Panc1 (cell line): ENCODE data around the gene BPGM. TPM values are rescaled to one million over a fixed set of nuclear protein-coding genes. Genes with fewer than 3 reads are reported as not detected.

Experiments used
- ATAC-seq: fragments of 200-7000 bp; cut with Tn5 transposase; 2 replicates; pipeline ENCODE4 v1.9.1; 2020; ENCODE audit warnings: mild to moderate bottlenecking, moderate library complexity
- BruUV-seq: library from RNA; stranded (reverse); fragments of 400-500 nt; replicated peaks from 2 replicates; lab custom pipeline; 2021; lab: Mats Ljungman, UMichigan
- CTCF ChIA-PET: fragments of 300-600 bp; sonication (Branson Sonifier 250); formaldehyde crosslinking; loops from one replicate; lab custom pipeline; 2022; ENCODE audit warnings: antibody characterized with exemption; lab: Charles Lee
- POLR2A ChIA-PET: fragments of 300-600 bp; sonication (Branson Sonifier 250); formaldehyde crosslinking; loops from one replicate; lab custom pipeline; 2022; ENCODE audit warnings: antibody characterized with exemption; lab: Charles Lee
- DNase-seq: peaks from one replicate; pipeline ENCODE4 v3.0.0-alpha.2; 2010; ENCODE audit warnings: low read depth, low spot score
- H3K27ac ChIP-seq: 2 replicates; pipeline ENCODE4 v1.5.1; 2011; ENCODE audit warnings: mild to moderate bottlenecking, low read length, inconsistent platforms
- H3K27me3 ChIP-seq: fragments of 200-500 bp; sonication (Bioruptor generic); 2 replicates; pipeline ENCODE4 v1.6.0; 2014; ENCODE audit warnings: low read length, inconsistent platforms; ENCODE audit not compliant: control insufficient read depth, insufficient read depth
- H3K36me3 ChIP-seq: fragments of 200-500 bp; sonication (Bioruptor generic); 2 replicates; pipeline ENCODE4 v1.5.1; 2014; ENCODE audit warnings: inconsistent platforms, mild to moderate bottlenecking, low read length, moderate library complexity; ENCODE audit not compliant: control insufficient read depth, insufficient read depth
- H3K4me1 ChIP-seq: 2 replicates; pipeline ENCODE4 v1.5.1; 2011; ENCODE audit warnings: inconsistent platforms, mild to moderate bottlenecking, low read length, moderate library complexity; ENCODE audit not compliant: control insufficient read depth, insufficient read depth
- H3K4me3 ChIP-seq, 2 experiments: 2 replicates each; pipeline ENCODE4 v1.5.1; 2011 to 2012; ENCODE audit warnings: low read depth in 2 of 2, low read length in 2 of 2, mild to moderate bottlenecking in 2 of 2, inconsistent platforms in 1 of 2, moderate library complexity in 1 of 2
- H3K9me3 ChIP-seq: fragments of 200-500 bp; sonication (Bioruptor generic); 2 replicates; pipeline ENCODE4 v1.5.1; 2014; ENCODE audit warnings: low read depth, mild to moderate bottlenecking, inconsistent platforms, low read length, moderate library complexity; ENCODE audit not compliant: control insufficient read depth, insufficient read depth
- CTCF ChIP-seq: fragments of 450-650 bp; IDR thresholded peaks from 2 replicates; pipeline ENCODE4 v1.5.1; 2017; ENCODE audit warnings: mild to moderate bottlenecking
- POLR2AphosphoS5 ChIP-seq: IDR thresholded peaks from 2 replicates; pipeline ENCODE4 v1.6.1; 2012; ENCODE audit warnings: mild to moderate bottlenecking, low read depth, low read length, moderate library complexity
- REST ChIP-seq, 2 experiments: IDR thresholded peaks; 2 replicates each; pipeline ENCODE4 v1.6.1; 2011 to 2012; ENCODE audit warnings: low read depth in 2 of 2, control low read depth in 1 of 2, low read length in 1 of 2, mild to moderate bottlenecking in 1 of 2, moderate library complexity in 1 of 2; ENCODE audit not compliant: insufficient read depth in 1 of 2
- SIN3A ChIP-seq: IDR thresholded peaks from 2 replicates; pipeline ENCODE4 v1.6.1; 2012; ENCODE audit warnings: low read depth, mild to moderate bottlenecking, low read length, moderate library complexity, borderline replicate concordance; ENCODE audit not compliant: insufficient read depth
- TCF7L2 ChIP-seq: IDR thresholded peaks from 2 replicates; pipeline ENCODE4 v1.6.1; 2011; ENCODE audit warnings: mild to moderate bottlenecking, low read depth, low read length, inconsistent platforms
- in situ Hi-C: cut with HindIII; loops from 2 replicates; pipeline ENCODE4 v1.10.0; 2016; ENCODE audit warnings: low sequenced_read_pairs, low pct_unique_long_range_greater_than_20kb
- intact Hi-C: fragments of 100-400 bp; cut with micrococcal nuclease; formaldehyde crosslinking; loops from one replicate; pipeline ENCODE4 v1.10.0; 2022; ENCODE audit not compliant: unreplicated experiment
- total RNA-seq: library from RNA; stranded (reverse); gene quantifications from one replicate; pipeline ENCODE4 v1.2.1, GENCODE V29; 2021; ENCODE audit not compliant: unreplicated experiment

The BPGM gene
- total RNA-seq, 1 experiment from 2014 or later = 10.7 TPM

- Histone ChIP-seq H3K9me3 (no peaks in the 10 kb centered on the region), H3K4me3 (no peak overlapping the region), H3K27ac (no peak overlapping the region), H3K27me3 (no peaks in the 10 kb centered on the region), H3K4me1 (no peaks in the 10 kb centered on the region), H3K36me3 (no peaks in the 10 kb centered on the region)
- intact Hi-C loops (no loop called here), in situ Hi-C loops (no loop called here)
- DNase-seq (no peak), ATAC-seq (no peak)
- POLR2A ChIA-PET = no interaction called here
- BruUV-seq = no TSS peak
- CTCF ChIA-PET = no interaction called here
- no peak for TF ChIP-seq REST (IDR thresholded peaks at IDR 0.05; ENCODE audit: insufficient read depth in 1 of 2, low read depth in 2 of 2, low read length in 1 of 2)
- TF ChIP-seq CTCF = no peak
- TF ChIP-seq SIN3A = no peak
- no peak for TF ChIP-seq POLR2AphosphoS5
- TF ChIP-seq TCF7L2 = no peak
These were observed 68.0 kb downstream of the BPGM start for GRCh38 chr7:134714470-134715205.

GRCh38 chr7:134718211-134718875 is 71.7 kb downstream of the BPGM start:
- DNase-seq (no peak), ATAC-seq (no peak)
- Histone ChIP-seq H3K27ac (no peak overlapping the region), H3K9me3 (no peaks in the 10 kb centered on the region), H3K4me3 (no peak overlapping the region), H3K27me3 (no peaks in the 10 kb centered on the region), H3K4me1 (no peaks in the 10 kb centered on the region), H3K36me3 (no peaks in the 10 kb centered on the region)
- no TSS peak for BruUV-seq
- POLR2A ChIA-PET = no interaction called here
- intact Hi-C loops (no loop called here), in situ Hi-C loops (no loop called here)
- TF ChIP-seq SIN3A (no peak), POLR2AphosphoS5 (no peak), CTCF (no peak), REST (IDR thresholded peaks at IDR 0.05; ENCODE audit: insufficient read depth in 1 of 2, low read depth in 2 of 2, low read length in 1 of 2) (no peak), TCF7L2 (no peak)
- CTCF ChIA-PET = no interaction called here
